GM19455 (cell line): Measurements from ENCODE around the gene RASAL2.
"Not testable (repeated sequence)": the region's sequence is repeated elsewhere in the genome, so short reads cannot be mapped to it uniquely, and the experiment has no call there.

Experiments
- ATAC-seq: cut with Tn5 transposase; IDR thresholded peaks from one replicate; pipeline ENCODE4 v1.9.1; 2021; ENCODE audit not compliant: unreplicated experiment

The RASAL2 gene

GRCh38 chr1:178501705-178502329 lies 407.9 kb downstream of the RASAL2 start:
- peak; percentile 88 for ATAC-seq

GRCh38 chr1:178502330-178502714 lies 408.4 kb downstream of the RASAL2 start:
- no peak for ATAC-seq

GRCh38 chr1:178502856-178503255 lies 409.0 kb downstream of the RASAL2 start:
- ATAC-seq = no peak

- ATAC-seq = not testable (repeated sequence)
Measured at GRCh38 chr1:178503316-178503715, 409.4 kb downstream of the RASAL2 start.

GRCh38 chr1:178503849-178504248 lies 409.9 kb downstream of the RASAL2 start:
- no peak for ATAC-seq

GRCh38 chr1:178504286-178504685 lies 410.4 kb downstream of the RASAL2 start:
- ATAC-seq = no peak

- no peak for ATAC-seq
Measured at GRCh38 chr1:178506177-178506576, 412.3 kb downstream of the RASAL2 start.

GRCh38 chr1:178506669-178507068 lies 412.8 kb downstream of the RASAL2 start:
- no peak for ATAC-seq

- ATAC-seq = no peak
Measured at GRCh38 chr1:178509414-178510007, 415.6 kb downstream of the RASAL2 start.

- no peak for ATAC-seq
Measured at GRCh38 chr1:178510155-178510554, 416.3 kb downstream of the RASAL2 start.

- ATAC-seq = no peak
Measured at GRCh38 chr1:178512566-178513277, 418.8 kb downstream of the RASAL2 start, which contains the start of gene TEX35. Gene TEX35 (plus strand): TSS chr1:178513109. CDS start chr1:178513189, 80 bp downstream.

GRCh38 chr1:178513278-178513983 lies 419.5 kb downstream of the RASAL2 start:
- no peak for ATAC-seq

GRCh38 chr1:178516110-178516509 lies 422.2 kb downstream of the RASAL2 start:
- ATAC-seq = no peak

- no peak for ATAC-seq
Measured at GRCh38 chr1:178518894-178519293, 425.0 kb downstream of the RASAL2 start.

GRCh38 chr1:178520803-178521202 lies 426.9 kb downstream of the RASAL2 start:
- no peak for ATAC-seq

- no peak for ATAC-seq
Measured at GRCh38 chr1:178521241-178521640, 427.3 kb downstream of the RASAL2 start.

- no peak for ATAC-seq
Measured at GRCh38 chr1:178527117-178527516, 433.2 kb downstream of the RASAL2 start.

- ATAC-seq = no peak
Measured at GRCh38 chr1:178528228-178528952, 434.5 kb downstream of the RASAL2 start.

- no peak for ATAC-seq
Measured at GRCh38 chr1:178528953-178529335, 435.0 kb downstream of the RASAL2 start.

GRCh38 chr1:178529364-178530036 lies 435.6 kb downstream of the RASAL2 start:
- no peak for ATAC-seq
